Keratinocyte (primary cell): ENCODE measurements around the gene ASTN1. TPM values are rescaled to one million over a fixed set of nuclear protein-coding genes. Genes with fewer than 3 reads are reported as not detected.

Experiments used
- DNase-seq: peaks from one replicate; pipeline ENCODE4 v3.0.0-alpha.2; 2011; ENCODE audit warnings: low read depth, missing footprints, low spot score
- FAIRE-seq: peaks from 2 replicates; lab custom pipeline; 2011; peaks lifted over from hg19 to GRCh38; lab: Jason Lieb, UNC
- H2AFZ ChIP-seq: 2 replicates; pipeline ENCODE4 v1.6.0; 2012; ENCODE audit warnings: low read length, control low read depth, inconsistent platforms; ENCODE audit not compliant: control insufficient read depth
- H3K27ac ChIP-seq: 2 replicates; pipeline ENCODE4 v1.5.1; 2011; ENCODE audit warnings: low read length; ENCODE audit not compliant: control insufficient read depth, insufficient read depth
- H3K27me3 ChIP-seq: 3 replicates; pipeline ENCODE4 v1.6.0; 2011; ENCODE audit warnings: low read length; ENCODE audit not compliant: control insufficient read depth, insufficient read depth; ENCODE audit errors: extremely low read depth
- H3K36me3 ChIP-seq, 2 experiments: 2 replicates in 1 of 2; 3 replicates in 1 of 2; pipeline ENCODE4 v1.5.1; 2011; ENCODE audit warnings: low read length in 2 of 2, mild to moderate bottlenecking in 1 of 2; ENCODE audit not compliant: control insufficient read depth in 2 of 2, insufficient read depth in 2 of 2; ENCODE audit errors: extremely low read depth in 1 of 2
- H3K4me1 ChIP-seq: 3 replicates; pipeline ENCODE4 v1.5.1; 2011; ENCODE audit warnings: low read length; ENCODE audit not compliant: control insufficient read depth, insufficient read depth; ENCODE audit errors: extremely low read depth
- H3K4me2 ChIP-seq: 3 replicates; pipeline ENCODE4 v1.6.0; 2011; ENCODE audit warnings: low read depth, low read length; ENCODE audit not compliant: control insufficient read depth, insufficient read depth; ENCODE audit errors: extremely low read depth
- H3K4me3 ChIP-seq, 3 experiments: fragments of 200-600 bp in 1 of 3; sonication (generic) in 1 of 3; 2 replicates in 2 of 3; 3 replicates in 1 of 3; pipeline ENCODE4 v1.5.1; 2011 to 2016; ENCODE audit warnings: low read length in 3 of 3, mild to moderate bottlenecking in 3 of 3, control low read depth in 2 of 3, inconsistent platforms in 1 of 3, low read depth in 1 of 3, mixed read lengths in 1 of 3, mixed run types in 1 of 3, moderate library complexity in 1 of 3; ENCODE audit not compliant: control insufficient read depth in 2 of 3, insufficient read depth in 2 of 3; ENCODE audit errors: extremely low read depth in 1 of 3
- H3K79me2 ChIP-seq: 2 replicates; pipeline ENCODE4 v1.6.0; 2012; ENCODE audit warnings: low read length; ENCODE audit not compliant: control insufficient read depth, insufficient read depth
- H3K9ac ChIP-seq: 3 replicates; pipeline ENCODE4 v1.6.0; 2011; ENCODE audit warnings: low read length; ENCODE audit not compliant: control insufficient read depth, insufficient read depth; ENCODE audit errors: extremely low read depth
- H3K9me1 ChIP-seq: 3 replicates; pipeline ENCODE4 v1.6.0; 2011; ENCODE audit warnings: low read length; ENCODE audit not compliant: control insufficient read depth, insufficient read depth; ENCODE audit errors: extremely low read depth
- H3K9me3 ChIP-seq: 2 replicates; pipeline ENCODE4 v1.5.1; 2012; ENCODE audit warnings: low read depth, low read length; ENCODE audit not compliant: control insufficient read depth
- H4K20me1 ChIP-seq: 3 replicates; pipeline ENCODE4 v1.6.0; 2011; ENCODE audit warnings: low read length; ENCODE audit not compliant: control insufficient read depth, insufficient read depth; ENCODE audit errors: extremely low read depth
- EZH2 ChIP-seq: IDR thresholded peaks from one replicate; pipeline ENCODE4 v1.6.1; 2012; ENCODE audit warnings: inconsistent platforms, mild to moderate bottlenecking, low read length, moderate library complexity
- dilution Hi-C: fragments of 300-500 bp; cut with MboI; formaldehyde crosslinking; loops from one replicate; pipeline ENCODE4 v1.7.0; 2020; ENCODE audit warnings: low sequenced_read_pairs; ENCODE audit not compliant: extremely low pct_ligation_motif_present
- polyA plus RNA-seq, 5 experiments: library from polyadenylated mRNA; depleted of rRNA in 3 of 5; stranded (reverse) in 3 of 5; stranded (forward) in 1 of 5; unstranded in 1 of 5; fragments of >200 nt; gene quantifications; 1 replicate in 1 of 5; 2 replicates in 3 of 5; 3 replicates in 1 of 5; pipeline versions ENCODE4 v1.2.1 to v1.2.3, GENCODE V29; 2011 to 2012; ENCODE audit warnings: missing spikeins in 2 of 5, low read depth in 1 of 5, low replicate concordance in 1 of 5
- TF ChIP-seq, protein P1 (sequence below), 3 experiments: IDR thresholded peaks in 1 of 3; conservative IDR thresholded peaks in 1 of 3; optimal IDR thresholded peaks in 1 of 3; 2 replicates in 2 of 3; 3 replicates in 1 of 3; pipeline versions ENCODE3 to v1.5.1; 2011; ENCODE audit warnings: low read length in 3 of 3, mild to moderate bottlenecking in 3 of 3, moderate library complexity in 2 of 3, control low read depth in 1 of 3, inconsistent platforms in 1 of 3; ENCODE audit not compliant: insufficient read depth in 2 of 3; ENCODE audit errors: extremely low read depth in 1 of 3

The ASTN1 gene
- polyA plus RNA-seq, 1 donor (not counting 4 experiments of a cell fraction or from before 2014, with no cell fraction given), result 0.08 TPM

DNA sequence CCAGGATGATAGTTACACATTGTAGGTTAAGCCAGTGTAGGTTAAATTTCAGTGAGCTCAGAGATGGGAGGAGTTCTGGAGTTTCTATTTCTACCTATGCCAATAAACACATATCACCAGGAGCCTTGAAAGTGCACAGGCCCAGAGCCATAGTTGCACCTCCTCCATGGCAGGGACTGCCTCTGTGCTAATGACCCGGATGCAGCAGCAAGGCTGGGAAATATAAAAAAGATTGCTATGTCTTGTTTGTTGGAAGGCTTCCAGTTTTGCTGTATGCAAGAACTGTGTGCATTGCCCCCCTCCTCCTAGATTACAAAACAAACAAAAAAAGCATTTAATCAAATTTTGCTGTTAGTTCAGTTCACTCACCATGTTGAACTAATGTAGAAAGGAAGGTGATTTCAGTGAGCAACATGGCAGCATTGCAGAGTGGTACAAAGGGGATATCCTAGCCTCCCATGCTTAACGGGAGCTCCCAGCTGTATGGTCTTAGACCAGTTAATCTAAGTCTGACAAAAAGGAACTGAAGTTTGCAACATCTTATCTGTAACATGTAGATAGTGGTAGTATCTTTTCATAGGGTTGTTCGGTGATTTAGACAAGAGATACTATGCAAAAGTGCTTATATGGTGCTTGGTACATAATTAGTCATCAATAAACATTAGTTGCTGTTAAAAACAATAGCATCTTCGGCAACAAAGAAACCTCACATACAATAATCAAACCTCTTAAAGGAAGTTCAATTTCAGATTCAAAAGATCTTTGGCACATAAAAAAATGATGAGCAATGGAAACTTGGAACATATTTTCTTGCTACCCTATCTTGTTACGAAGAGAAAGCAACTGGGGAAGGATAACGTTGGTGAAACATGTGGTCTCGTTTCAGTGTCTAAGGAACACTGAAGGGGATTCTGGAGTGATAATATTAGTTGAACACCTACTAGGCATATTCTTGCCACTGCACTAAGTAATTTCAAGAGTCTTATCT is 309.5 kb downstream of the ASTN1 start:
- H3K9me1 ChIP-seq, result no peaks in the 10 kb centered on the region
- no peaks in the 10 kb centered on the region for H3K79me2 ChIP-seq
- no peak overlapping the region for H2AFZ ChIP-seq
- H3K9ac ChIP-seq, result no peak overlapping the region
- no peaks in the 10 kb centered on the region for H3K9me3 ChIP-seq
- H3K36me3 ChIP-seq, result no peaks in the 10 kb centered on the region
- no peak overlapping the region for H3K4me2 ChIP-seq
- dilution Hi-C loops, result no loop called here
- TF ChIP-seq, protein P1, sequence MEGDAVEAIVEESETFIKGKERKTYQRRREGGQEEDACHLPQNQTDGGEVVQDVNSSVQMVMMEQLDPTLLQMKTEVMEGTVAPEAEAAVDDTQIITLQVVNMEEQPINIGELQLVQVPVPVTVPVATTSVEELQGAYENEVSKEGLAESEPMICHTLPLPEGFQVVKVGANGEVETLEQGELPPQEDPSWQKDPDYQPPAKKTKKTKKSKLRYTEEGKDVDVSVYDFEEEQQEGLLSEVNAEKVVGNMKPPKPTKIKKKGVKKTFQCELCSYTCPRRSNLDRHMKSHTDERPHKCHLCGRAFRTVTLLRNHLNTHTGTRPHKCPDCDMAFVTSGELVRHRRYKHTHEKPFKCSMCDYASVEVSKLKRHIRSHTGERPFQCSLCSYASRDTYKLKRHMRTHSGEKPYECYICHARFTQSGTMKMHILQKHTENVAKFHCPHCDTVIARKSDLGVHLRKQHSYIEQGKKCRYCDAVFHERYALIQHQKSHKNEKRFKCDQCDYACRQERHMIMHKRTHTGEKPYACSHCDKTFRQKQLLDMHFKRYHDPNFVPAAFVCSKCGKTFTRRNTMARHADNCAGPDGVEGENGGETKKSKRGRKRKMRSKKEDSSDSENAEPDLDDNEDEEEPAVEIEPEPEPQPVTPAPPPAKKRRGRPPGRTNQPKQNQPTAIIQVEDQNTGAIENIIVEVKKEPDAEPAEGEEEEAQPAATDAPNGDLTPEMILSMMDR (optimal IDR thresholded peaks at IDR 0.05 in 1 of 3, IDR thresholded peaks at IDR 0.05 in 1 of 3, conservative IDR thresholded peaks at IDR 0.05 in 1 of 3; ENCODE audit: extremely low read depth in 1 of 3, insufficient read depth in 2 of 3, low read length in 3 of 3), result no peak
- TF ChIP-seq EZH2, result no peak
- DNase-seq (no peak), FAIRE-seq (no peak)
- no peaks in the 10 kb centered on the region for H3K27me3 ChIP-seq
- H4K20me1 ChIP-seq, result no peaks in the 10 kb centered on the region
- peaks cover 13% of the 10 kb centered on the region for H3K4me1 ChIP-seq
- no peak overlapping the region for H3K27ac ChIP-seq
- no peak overlapping the region for H3K4me3 ChIP-seq

DNA sequence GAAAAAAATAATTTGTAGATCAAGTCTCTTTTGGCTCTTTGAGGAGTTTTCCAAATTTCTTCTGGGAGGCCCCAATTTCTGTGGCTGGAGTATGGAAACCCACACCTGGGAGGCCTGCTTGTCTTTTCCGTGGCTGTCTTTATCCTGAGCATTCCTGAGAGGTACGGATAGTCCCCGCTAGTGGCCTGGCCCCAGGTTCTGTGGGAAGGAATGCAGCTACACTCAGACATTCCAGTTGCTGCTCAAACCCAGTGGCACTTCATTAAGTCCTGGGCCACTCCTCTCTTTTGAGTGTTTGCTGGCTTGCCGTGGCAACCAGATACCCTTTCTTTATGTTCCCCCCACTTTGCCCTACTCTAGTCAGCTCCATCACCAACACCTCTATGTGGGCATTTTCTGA is 310.4 kb downstream of the ASTN1 start:
- no peak for FAIRE-seq
- H3K4me1 ChIP-seq, result peaks cover 13% of the 10 kb centered on the region
- H3K27ac ChIP-seq, result no peak overlapping the region
- no peak overlapping the region for H2AFZ ChIP-seq
- TF ChIP-seq, protein P1 (optimal IDR thresholded peaks at IDR 0.05 in 1 of 3, IDR thresholded peaks at IDR 0.05 in 1 of 3, conservative IDR thresholded peaks at IDR 0.05 in 1 of 3; ENCODE audit: extremely low read depth in 1 of 3, insufficient read depth in 2 of 3, low read length in 3 of 3), result no peak
- TF ChIP-seq EZH2, result no peak
- no peaks in the 10 kb centered on the region for H3K79me2 ChIP-seq
- no peak overlapping the region for H3K4me3 ChIP-seq
- H3K27me3 ChIP-seq, result no peaks in the 10 kb centered on the region
- no peak for DNase-seq
- dilution Hi-C loops, result no loop called here
- no peaks in the 10 kb centered on the region for H3K9me1 ChIP-seq
- no peaks in the 10 kb centered on the region for H3K9me3 ChIP-seq
- no peaks in the 10 kb centered on the region for H4K20me1 ChIP-seq
- no peak overlapping the region for H3K9ac ChIP-seq
- no peak overlapping the region for H3K4me2 ChIP-seq
- H3K36me3 ChIP-seq, result no peaks in the 10 kb centered on the region
